ENCODE data around the gene ZYG11B. TPM values are rescaled to one million over a fixed set of nuclear protein-coding genes. Genes with fewer than 3 reads are reported as not detected.

ZYG11B gene
- total and polyA plus RNA-seq, 9 of the 15 experiments (the other 6 are each of a cell fraction or from before 2014, with no cell fraction given) = 4.9 to 22.2 (median 12.2) TPM

GRCh38 chr1:52842643-52843310, 116.5 kb downstream of the ZYG11B start, which contains the start of gene ZYG11A (continued):
- TF ChIP-seq YY1 (IDR thresholded peaks at IDR 0.05; ENCODE audit: borderline replicate concordance in 1 of 3, control insufficient read depth in 1 of 3, extremely low read depth in 1 of 3, insufficient read depth in 3 of 3, insufficient read length in 1 of 3, insufficient replicate concordance in 2 of 3, low read depth in 1 of 3, low read length in 2 of 3) (peak in 2 of 3 experiments; percentile 77 to 80), ZNF282 (CRISPR knock-in tag; IDR thresholded peaks at IDR 0.05) (peak; percentile 92), ZNF707 (CRISPR knock-in tag; conservative IDR thresholded peaks at IDR 0.05) (no peak), FUS (optimal IDR thresholded peaks at IDR 0.05; ENCODE audit: low read depth, low read length) (no peak), ZNF830 (CRISPR knock-in tag; IDR thresholded peaks at IDR 0.05) (no peak), ATF4 (CRISPR knock-in tag; IDR thresholded peaks at IDR 0.05) (no peak), ZNF695 (CRISPR knock-in tag; IDR thresholded peaks at IDR 0.05) (no peak), MYBL2 (IDR thresholded peaks at IDR 0.05; ENCODE audit: low read depth) (no peak), MYBL2 (CRISPR knock-in tag; IDR thresholded peaks at IDR 0.05; ENCODE audit: borderline replicate concordance) (no peak), ZNF175 (CRISPR knock-in tag; IDR thresholded peaks at IDR 0.05; ENCODE audit: low read depth) (no peak), ZNF23 (CRISPR knock-in tag; IDR thresholded peaks at IDR 0.05) (no peak), SMARCC2 (IDR thresholded peaks at IDR 0.05; ENCODE audit: low read depth) (no peak), EWSR1 (IDR thresholded peaks at IDR 0.05; ENCODE audit: borderline replicate concordance, low read depth, partially characterized antibody) (no peak), ZNF212 (CRISPR knock-in tag; IDR thresholded peaks at IDR 0.05) (no peak)
- TF ChIP-seq, protein P1, sequence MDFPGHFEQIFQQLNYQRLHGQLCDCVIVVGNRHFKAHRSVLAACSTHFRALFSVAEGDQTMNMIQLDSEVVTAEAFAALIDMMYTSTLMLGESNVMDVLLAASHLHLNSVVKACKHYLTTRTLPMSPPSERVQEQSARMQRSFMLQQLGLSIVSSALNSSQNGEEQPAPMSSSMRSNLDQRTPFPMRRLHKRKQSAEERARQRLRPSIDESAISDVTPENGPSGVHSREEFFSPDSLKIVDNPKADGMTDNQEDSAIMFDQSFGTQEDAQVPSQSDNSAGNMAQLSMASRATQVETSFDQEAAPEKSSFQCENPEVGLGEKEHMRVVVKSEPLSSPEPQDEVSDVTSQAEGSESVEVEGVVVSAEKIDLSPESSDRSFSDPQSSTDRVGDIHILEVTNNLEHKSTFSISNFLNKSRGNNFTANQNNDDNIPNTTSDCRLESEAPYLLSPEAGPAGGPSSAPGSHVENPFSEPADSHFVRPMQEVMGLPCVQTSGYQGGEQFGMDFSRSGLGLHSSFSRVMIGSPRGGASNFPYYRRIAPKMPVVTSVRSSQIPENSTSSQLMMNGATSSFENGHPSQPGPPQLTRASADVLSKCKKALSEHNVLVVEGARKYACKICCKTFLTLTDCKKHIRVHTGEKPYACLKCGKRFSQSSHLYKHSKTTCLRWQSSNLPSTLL (IDR thresholded peaks at IDR 0.05) = no peak
- TF ChIP-seq, protein P2, sequence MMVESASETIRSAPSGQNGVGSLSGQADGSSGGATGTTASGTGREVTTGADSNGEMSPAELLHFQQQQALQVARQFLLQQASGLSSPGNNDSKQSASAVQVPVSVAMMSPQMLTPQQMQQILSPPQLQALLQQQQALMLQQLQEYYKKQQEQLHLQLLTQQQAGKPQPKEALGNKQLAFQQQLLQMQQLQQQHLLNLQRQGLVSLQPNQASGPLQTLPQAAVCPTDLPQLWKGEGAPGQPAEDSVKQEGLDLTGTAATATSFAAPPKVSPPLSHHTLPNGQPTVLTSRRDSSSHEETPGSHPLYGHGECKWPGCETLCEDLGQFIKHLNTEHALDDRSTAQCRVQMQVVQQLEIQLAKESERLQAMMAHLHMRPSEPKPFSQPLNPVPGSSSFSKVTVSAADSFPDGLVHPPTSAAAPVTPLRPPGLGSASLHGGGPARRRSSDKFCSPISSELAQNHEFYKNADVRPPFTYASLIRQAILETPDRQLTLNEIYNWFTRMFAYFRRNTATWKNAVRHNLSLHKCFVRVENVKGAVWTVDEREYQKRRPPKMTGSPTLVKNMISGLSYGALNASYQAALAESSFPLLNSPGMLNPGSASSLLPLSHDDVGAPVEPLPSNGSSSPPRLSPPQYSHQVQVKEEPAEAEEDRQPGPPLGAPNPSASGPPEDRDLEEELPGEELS (CRISPR knock-in tag; IDR thresholded peaks at IDR 0.05; ENCODE audit: borderline replicate concordance) = peak; percentile 91; the same call in 1 of the 2 replicates

All from K562 (cell line).